PC-9 (cell line): ENCODE results near the gene SEC24B.

ENCODE experiments used
- EZH2 ChIP-seq: fragments of 200-600 bp; sonication (generic); IDR thresholded peaks from 2 replicates; pipeline ENCODE4 v1.8.0; 2017; ENCODE audit warnings: antibody characterized with exemption, low read depth
- TF ChIP-seq, protein P1 (sequence below): fragments of 200-600 bp; sonication (generic); conservative IDR thresholded peaks from 2 replicates; pipeline ENCODE4 v1.6.1; 2017; ENCODE audit warnings: mixed run types, antibody characterized with exemption, mild to moderate bottlenecking, moderate library complexity

DNA sequence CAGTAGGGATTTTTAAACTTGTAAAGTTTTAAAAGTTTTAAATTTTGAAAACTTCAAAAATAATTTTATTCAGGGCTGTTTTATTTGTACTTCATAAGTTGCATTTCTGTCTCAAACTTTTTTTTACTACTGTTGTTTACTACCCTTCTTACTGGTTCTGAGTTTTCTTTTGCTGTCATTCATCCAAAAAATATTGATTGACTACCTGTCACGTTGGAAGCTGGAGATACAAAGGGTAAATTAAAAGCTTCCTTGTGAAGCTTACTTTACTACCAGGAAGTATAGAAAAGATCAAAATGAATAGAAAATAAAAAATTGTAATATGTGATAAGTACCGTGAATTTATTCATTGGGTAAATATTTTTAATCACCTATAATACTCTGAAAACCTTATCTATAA is 77.1 kb downstream of the SEC24B start:
- TF ChIP-seq, protein P1, sequence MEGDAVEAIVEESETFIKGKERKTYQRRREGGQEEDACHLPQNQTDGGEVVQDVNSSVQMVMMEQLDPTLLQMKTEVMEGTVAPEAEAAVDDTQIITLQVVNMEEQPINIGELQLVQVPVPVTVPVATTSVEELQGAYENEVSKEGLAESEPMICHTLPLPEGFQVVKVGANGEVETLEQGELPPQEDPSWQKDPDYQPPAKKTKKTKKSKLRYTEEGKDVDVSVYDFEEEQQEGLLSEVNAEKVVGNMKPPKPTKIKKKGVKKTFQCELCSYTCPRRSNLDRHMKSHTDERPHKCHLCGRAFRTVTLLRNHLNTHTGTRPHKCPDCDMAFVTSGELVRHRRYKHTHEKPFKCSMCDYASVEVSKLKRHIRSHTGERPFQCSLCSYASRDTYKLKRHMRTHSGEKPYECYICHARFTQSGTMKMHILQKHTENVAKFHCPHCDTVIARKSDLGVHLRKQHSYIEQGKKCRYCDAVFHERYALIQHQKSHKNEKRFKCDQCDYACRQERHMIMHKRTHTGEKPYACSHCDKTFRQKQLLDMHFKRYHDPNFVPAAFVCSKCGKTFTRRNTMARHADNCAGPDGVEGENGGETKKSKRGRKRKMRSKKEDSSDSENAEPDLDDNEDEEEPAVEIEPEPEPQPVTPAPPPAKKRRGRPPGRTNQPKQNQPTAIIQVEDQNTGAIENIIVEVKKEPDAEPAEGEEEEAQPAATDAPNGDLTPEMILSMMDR, result no peak
- TF ChIP-seq EZH2, result no peak
